H9 (cell line): ENCODE measurements around the gene P4HA3. TPM values are rescaled to one million over a fixed set of nuclear protein-coding genes. Genes with fewer than 3 reads are reported as not detected.

Experiments
- DNase-seq: peaks from one replicate; pipeline ENCODE4 v3.0.0-alpha.2; 2017
- H2AFZ ChIP-seq: one replicate; pipeline ENCODE4 v1.6.1; 2013; ENCODE audit warnings: mild to moderate bottlenecking, low read length, control low read depth, moderate library complexity
- H2AK5ac ChIP-seq: 2 replicates; pipeline ENCODE4 v1.6.1; 2013; ENCODE audit warnings: low read length, control low read depth, mixed read lengths; ENCODE audit not compliant: insufficient read length
- H2BK120ac ChIP-seq: one replicate; pipeline ENCODE4 v1.6.1; 2013; ENCODE audit warnings: low read depth, mild to moderate bottlenecking, low read length, control low read depth, inconsistent platforms; ENCODE audit not compliant: poor library complexity, severe bottlenecking
- H2BK12ac ChIP-seq: 2 replicates; pipeline ENCODE4 v1.6.1; 2013; ENCODE audit warnings: low read length, control low read depth, mixed read lengths, low read depth; ENCODE audit not compliant: insufficient read length
- H2BK15ac ChIP-seq: 2 replicates; pipeline ENCODE4 v1.6.1; 2013; ENCODE audit warnings: low read depth, low read length, control low read depth
- H2BK20ac ChIP-seq: one replicate; pipeline ENCODE4 v1.6.1; 2013; ENCODE audit warnings: low read depth, mild to moderate bottlenecking, low read length, control low read depth, inconsistent platforms; ENCODE audit not compliant: poor library complexity, severe bottlenecking
- H2BK5ac ChIP-seq: 2 replicates; pipeline ENCODE4 v1.6.1; 2013; ENCODE audit warnings: low read length, control low read depth, mixed read lengths; ENCODE audit not compliant: insufficient read length
- H3K14ac ChIP-seq: 2 replicates; pipeline ENCODE4 v1.6.1; 2013; ENCODE audit warnings: low read length, control low read depth; ENCODE audit not compliant: insufficient read depth
- H3K18ac ChIP-seq: 2 replicates; pipeline ENCODE4 v1.6.1; 2013; ENCODE audit warnings: low read depth, mild to moderate bottlenecking, mixed read lengths, low read length, control low read depth; ENCODE audit not compliant: insufficient read length
- H3K23ac ChIP-seq: 2 replicates; pipeline ENCODE4 v1.6.1; 2013; ENCODE audit warnings: low read length, control low read depth, mixed read lengths, low read depth; ENCODE audit not compliant: insufficient read length
- H3K23me2 ChIP-seq: 2 replicates; pipeline ENCODE4 v1.6.1; 2013; ENCODE audit warnings: low read depth, mild to moderate bottlenecking, mixed read lengths, low read length, control low read depth; ENCODE audit not compliant: insufficient read length, poor library complexity, severe bottlenecking
- H3K27ac ChIP-seq: 2 replicates; pipeline ENCODE4 v1.5.1; 2013; ENCODE audit warnings: low read length, control low read depth, mixed read lengths, low read depth; ENCODE audit not compliant: insufficient read length
- H3K27me3 ChIP-seq: 2 replicates; pipeline ENCODE4 v1.6.1; 2013; ENCODE audit warnings: low read length, control low read depth, inconsistent platforms; ENCODE audit not compliant: insufficient read depth
- H3K4ac ChIP-seq: 2 replicates; pipeline ENCODE4 v1.6.1; 2013; ENCODE audit warnings: low read depth, mild to moderate bottlenecking, control low read depth, inconsistent platforms, low read length, moderate library complexity
- H3K4me1 ChIP-seq: 2 replicates; pipeline ENCODE4 v1.6.1; 2013; ENCODE audit warnings: low read length, control low read depth, inconsistent platforms; ENCODE audit not compliant: insufficient read depth
- H3K4me2 ChIP-seq: 2 replicates; pipeline ENCODE4 v1.6.1; 2013; ENCODE audit warnings: low read length, control low read depth, mixed read lengths; ENCODE audit not compliant: insufficient read length, insufficient read depth
- H3K56ac ChIP-seq: 2 replicates; pipeline ENCODE4 v1.6.1; 2013; ENCODE audit warnings: low read depth, mild to moderate bottlenecking, mixed read lengths, low read length, control low read depth; ENCODE audit not compliant: insufficient read length
- H3K79me1 ChIP-seq: 2 replicates; pipeline ENCODE4 v1.6.1; 2013; ENCODE audit warnings: low read depth, mild to moderate bottlenecking, moderate library complexity, low read length, control low read depth, inconsistent platforms; ENCODE audit not compliant: insufficient read depth, poor library complexity, severe bottlenecking
- H3K79me2 ChIP-seq: 2 replicates; pipeline ENCODE4 v1.6.1; 2013; ENCODE audit warnings: low read length, control low read depth, inconsistent platforms; ENCODE audit not compliant: insufficient read depth
- H3K9ac ChIP-seq: 2 replicates; pipeline ENCODE4 v1.6.1; 2013; ENCODE audit warnings: low read length, control low read depth, mixed read lengths; ENCODE audit not compliant: insufficient read length; ENCODE audit errors: extremely low read depth
- H3K9me3 ChIP-seq: one replicate; pipeline ENCODE4 v1.6.1; 2013; ENCODE audit warnings: low read depth, low read length, inconsistent platforms; ENCODE audit not compliant: control insufficient read depth
- H3T11ph ChIP-seq: one replicate; pipeline ENCODE4 v1.6.1; 2013; ENCODE audit warnings: mild to moderate bottlenecking, low read length, control low read depth, inconsistent platforms
- H4K20me1 ChIP-seq: one replicate; pipeline ENCODE4 v1.6.1; 2013; ENCODE audit not compliant: control insufficient read depth, insufficient read length, insufficient read depth
- H4K5ac ChIP-seq: 2 replicates; pipeline ENCODE4 v1.6.1; 2013; ENCODE audit warnings: low read depth, mild to moderate bottlenecking, mixed read lengths, low read length, control low read depth; ENCODE audit not compliant: insufficient read length
- H4K8ac ChIP-seq: replicated peaks from 2 replicates; pipeline ENCODE4 v1.6.1; 2013; ENCODE audit warnings: low read length, control low read depth, mixed read lengths, low read depth; ENCODE audit not compliant: insufficient read length
- H4K91ac ChIP-seq: 2 replicates; pipeline ENCODE4 v1.6.1; 2013; ENCODE audit warnings: low read depth, mild to moderate bottlenecking, moderate library complexity, mixed read lengths, low read length, control low read depth; ENCODE audit not compliant: insufficient read length
- H3K27ac Mint-ChIP-seq, 3 experiments: 2 replicates in 2 of 3; 3 replicates in 1 of 3; pipeline ENCODE4 v1.8.0; 2020 to 2021; ENCODE audit warnings: mixed read lengths in 3 of 3, mild to moderate bottlenecking in 1 of 3, moderate library complexity in 1 of 3
- H3K27me3 Mint-ChIP-seq: 2 replicates; pipeline ENCODE4 v1.8.0; 2021; ENCODE audit warnings: low read depth, mild to moderate bottlenecking, moderate library complexity, mixed read lengths
- H3K36me3 Mint-ChIP-seq, 3 experiments: 2 replicates in 2 of 3; 3 replicates in 1 of 3; pipeline ENCODE4 v1.8.0; 2020 to 2021; ENCODE audit warnings: low read depth in 3 of 3, mixed read lengths in 3 of 3; ENCODE audit not compliant: insufficient read depth in 1 of 3
- H3K4me1 Mint-ChIP-seq, 2 experiments: 2 replicates each; pipeline ENCODE4 v1.8.0; 2020; ENCODE audit warnings: mixed read lengths in 2 of 2
- H3K4me3 Mint-ChIP-seq, 2 experiments: 2 replicates in 1 of 2; 3 replicates in 1 of 2; pipeline ENCODE4 v1.8.0; 2020 to 2021; ENCODE audit warnings: mild to moderate bottlenecking in 2 of 2, mixed read lengths in 2 of 2, moderate library complexity in 1 of 2
- H3K9me3 Mint-ChIP-seq, 2 experiments: 2 replicates in 1 of 2; 3 replicates in 1 of 2; pipeline ENCODE4 v1.8.0; 2020; ENCODE audit warnings: mild to moderate bottlenecking in 2 of 2, mixed read lengths in 2 of 2, moderate library complexity in 1 of 2
- WGBS: extraction: QIAGEN DNeasy Blood & Tissue Kit; methylation state at CpG from one replicate; pipeline ENCODE4 v1.1.7; 2013; ENCODE audit warnings: missing lambda C conversion rate, low lambda C conversion rate, mixed read lengths; ENCODE audit not compliant: insufficient read length; ENCODE audit errors: extremely low coverage; 5-methylcytosine and 5-hydroxymethylcytosine counted together
- total RNA-seq: library from RNA; stranded (reverse); gene quantifications from 2 replicates; pipeline ENCODE4 v1.2.1, GENCODE V29; 2021
- TF ChIP-seq, protein P1 (sequence below): fragments of 200-600 bp; sonication (generic); conservative IDR thresholded peaks from 3 replicates; pipeline ENCODE4 v1.8.0; 2021; ENCODE audit warnings: antibody characterized with exemption, mild to moderate bottlenecking

The P4HA3 gene
- total RNA-seq, 1 experiment from 2014 or later = not detected

DNA sequence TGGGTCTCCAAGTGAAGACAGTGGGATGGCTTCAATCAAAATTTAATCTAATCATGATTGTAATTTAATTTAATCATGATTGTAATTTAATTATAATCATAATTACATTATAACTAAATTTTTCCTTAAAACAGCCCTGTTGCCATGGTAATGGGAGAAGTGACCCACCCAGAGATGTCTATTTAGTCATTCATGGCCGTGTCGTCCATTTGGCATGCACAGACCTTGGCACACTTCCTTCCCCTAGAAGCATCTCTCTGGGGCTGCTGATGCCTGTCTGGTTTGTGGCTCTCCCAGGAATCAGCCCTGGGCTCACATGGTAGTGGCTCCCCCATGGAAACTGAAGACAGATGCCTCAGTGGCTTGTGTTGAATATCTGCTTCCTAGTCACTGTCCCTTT, 27.0 kb downstream of the P4HA3 start:
- TF ChIP-seq, protein P1, sequence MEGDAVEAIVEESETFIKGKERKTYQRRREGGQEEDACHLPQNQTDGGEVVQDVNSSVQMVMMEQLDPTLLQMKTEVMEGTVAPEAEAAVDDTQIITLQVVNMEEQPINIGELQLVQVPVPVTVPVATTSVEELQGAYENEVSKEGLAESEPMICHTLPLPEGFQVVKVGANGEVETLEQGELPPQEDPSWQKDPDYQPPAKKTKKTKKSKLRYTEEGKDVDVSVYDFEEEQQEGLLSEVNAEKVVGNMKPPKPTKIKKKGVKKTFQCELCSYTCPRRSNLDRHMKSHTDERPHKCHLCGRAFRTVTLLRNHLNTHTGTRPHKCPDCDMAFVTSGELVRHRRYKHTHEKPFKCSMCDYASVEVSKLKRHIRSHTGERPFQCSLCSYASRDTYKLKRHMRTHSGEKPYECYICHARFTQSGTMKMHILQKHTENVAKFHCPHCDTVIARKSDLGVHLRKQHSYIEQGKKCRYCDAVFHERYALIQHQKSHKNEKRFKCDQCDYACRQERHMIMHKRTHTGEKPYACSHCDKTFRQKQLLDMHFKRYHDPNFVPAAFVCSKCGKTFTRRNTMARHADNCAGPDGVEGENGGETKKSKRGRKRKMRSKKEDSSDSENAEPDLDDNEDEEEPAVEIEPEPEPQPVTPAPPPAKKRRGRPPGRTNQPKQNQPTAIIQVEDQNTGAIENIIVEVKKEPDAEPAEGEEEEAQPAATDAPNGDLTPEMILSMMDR = no peak
- H3K56ac ChIP-seq = no peak overlapping the region
- no peak overlapping the region for H3K4me3 Mint-ChIP-seq
- no peak for DNase-seq
- H3K9ac ChIP-seq = no peak overlapping the region
- H2BK5ac ChIP-seq = no peak overlapping the region
- H3K4me1 Mint-ChIP-seq = no peaks in the 10 kb centered on the region
- no peak overlapping the region for H3K18ac ChIP-seq
- H3K23me2 ChIP-seq = no peaks in the 10 kb centered on the region
- H4K20me1 ChIP-seq = no peaks in the 10 kb centered on the region
- no peaks in the 10 kb centered on the region for H3K4me1 ChIP-seq
- H3K27ac ChIP-seq = no peak overlapping the region
- H3K9me3 Mint-ChIP-seq = no peaks in the 10 kb centered on the region
- no peak overlapping the region for H4K91ac ChIP-seq
- no peak overlapping the region for H3K4ac ChIP-seq
- H3T11ph ChIP-seq = no peak overlapping the region
- no peak overlapping the region for H4K5ac ChIP-seq
- no CpG with 5 or more reads among the region's 2 CpGs for WGBS
- no peaks in the 10 kb centered on the region for H3K79me2 ChIP-seq
- H3K27me3 ChIP-seq = no peaks in the 10 kb centered on the region
- no peak overlapping the region for H3K27ac Mint-ChIP-seq
- H3K9me3 ChIP-seq = no peaks in the 10 kb centered on the region
- H2BK12ac ChIP-seq = no peak overlapping the region
- H3K79me1 ChIP-seq = no peaks in the 10 kb centered on the region
- no peak overlapping the region for H2BK20ac ChIP-seq
- no peak overlapping the region for H3K23ac ChIP-seq
- no peaks in the 10 kb centered on the region; the same call in 1 of the 2 replicates for H3K27me3 Mint-ChIP-seq
- no peaks in the 10 kb centered on the region for H3K36me3 Mint-ChIP-seq
- no peak overlapping the region for H4K8ac ChIP-seq
- no peak overlapping the region for H2AK5ac ChIP-seq
- H3K14ac ChIP-seq = no peak overlapping the region
- H2BK120ac ChIP-seq = no peak overlapping the region
- no peak overlapping the region for H2AFZ ChIP-seq
- no peak overlapping the region for H3K4me2 ChIP-seq
- no peak overlapping the region for H2BK15ac ChIP-seq
